IMR-90 (cell line): ENCODE results near the gene SVEP1.

ENCODE experiments used
- CTCF ChIP-seq: conservative IDR thresholded peaks from 2 replicates; pipeline ENCODE4 v1.5.1; 2012; ENCODE audit warnings: mild to moderate bottlenecking, low read depth, low read length, improper control_type of control experiment
- RAD21 ChIP-seq: IDR thresholded peaks from 2 replicates; pipeline ENCODE4 v1.6.1; 2012; ENCODE audit warnings: low read length, improper control_type of control experiment

- TF ChIP-seq RAD21 (no peak), CTCF (no peak)
Measured at GRCh38 chr9:110382731-110383130, 196.8 kb downstream of the SVEP1 start.
